OCI-LY3 (cell line): ENCODE data around the gene ERF.

Experiments used
- H2AFZ ChIP-seq: fragments of 200-600, 300-600 bp; shearing (Covaris generic); 2 replicates; pipeline ENCODE4 v1.6.0; 2014; ENCODE audit warnings: antibody characterized with exemption, low read depth, low read length
- H3K27ac ChIP-seq: fragments of 200-600, 300-600 bp; sonication (generic); 2 replicates; pipeline ENCODE4 v1.5.1; 2014; ENCODE audit warnings: mild to moderate bottlenecking, low read length, moderate library complexity, mixed read lengths
- H3K27me3 ChIP-seq: fragments of 200-600, 300-600 bp; sonication (generic); 2 replicates; pipeline ENCODE4 v1.6.1; 2014; ENCODE audit warnings: low read depth, low read length, mixed read lengths
- H3K36me3 ChIP-seq: fragments of 200-600, 300-600 bp; sonication (generic); replicated peaks from 2 replicates; pipeline ENCODE3; 2014; ENCODE audit warnings: low read depth, low read length, mixed read lengths
- H3K4me1 ChIP-seq: fragments of 300-600, 200-600 bp; sonication (generic); 2 replicates; pipeline ENCODE4 v1.6.1; 2014; ENCODE audit warnings: low read length, mixed read lengths
- H3K4me2 ChIP-seq: fragments of 200-600, 300-600 bp; sonication (generic); 2 replicates; pipeline ENCODE4 v1.6.1; 2014; ENCODE audit warnings: low read length, mixed read lengths
- H3K4me3 ChIP-seq: fragments of 300-600, 200-600 bp; sonication (generic); 2 replicates; pipeline ENCODE4 v1.5.1; 2014; ENCODE audit warnings: antibody characterized with exemption, mild to moderate bottlenecking, low read length, moderate library complexity
- H3K79me2 ChIP-seq: fragments of 300-600, 200-600 bp; shearing (Covaris generic); 2 replicates; pipeline ENCODE4 v1.6.1; 2014; ENCODE audit warnings: mild to moderate bottlenecking, low read length, mixed read lengths
- H3K9ac ChIP-seq: fragments of 300-600, 200-600 bp; shearing (Covaris generic); 2 replicates; pipeline ENCODE4 v1.6.0; 2014; ENCODE audit warnings: mild to moderate bottlenecking, low read length, moderate library complexity
- H3K9me3 ChIP-seq: fragments of 200-600, 300-600 bp; shearing (Covaris generic); 2 replicates; pipeline ENCODE4 v1.6.1; 2014; ENCODE audit warnings: low read length, mixed read lengths; ENCODE audit not compliant: insufficient read depth
- H4K20me1 ChIP-seq: fragments of 200-600, 300-600 bp; sonication (generic); 2 replicates; pipeline ENCODE4 v1.6.1; 2016; ENCODE audit warnings: low read length, mixed read lengths; ENCODE audit not compliant: insufficient read depth
- EZH2phosphoT487 ChIP-seq: fragments of 200-600 bp; shearing (Covaris generic); IDR thresholded peaks from 2 replicates; pipeline ENCODE4 v1.6.1; 2018; ENCODE audit warnings: antibody characterized with exemption, mixed run types, low read depth
- TF ChIP-seq, protein P1 (sequence below): fragments of 200-600, 300-600 bp; sonication (generic); IDR thresholded peaks from 2 replicates; pipeline ENCODE4 v1.5.1; 2014; ENCODE audit warnings: antibody characterized with exemption, low read length, low read depth

ERF gene

DNA sequence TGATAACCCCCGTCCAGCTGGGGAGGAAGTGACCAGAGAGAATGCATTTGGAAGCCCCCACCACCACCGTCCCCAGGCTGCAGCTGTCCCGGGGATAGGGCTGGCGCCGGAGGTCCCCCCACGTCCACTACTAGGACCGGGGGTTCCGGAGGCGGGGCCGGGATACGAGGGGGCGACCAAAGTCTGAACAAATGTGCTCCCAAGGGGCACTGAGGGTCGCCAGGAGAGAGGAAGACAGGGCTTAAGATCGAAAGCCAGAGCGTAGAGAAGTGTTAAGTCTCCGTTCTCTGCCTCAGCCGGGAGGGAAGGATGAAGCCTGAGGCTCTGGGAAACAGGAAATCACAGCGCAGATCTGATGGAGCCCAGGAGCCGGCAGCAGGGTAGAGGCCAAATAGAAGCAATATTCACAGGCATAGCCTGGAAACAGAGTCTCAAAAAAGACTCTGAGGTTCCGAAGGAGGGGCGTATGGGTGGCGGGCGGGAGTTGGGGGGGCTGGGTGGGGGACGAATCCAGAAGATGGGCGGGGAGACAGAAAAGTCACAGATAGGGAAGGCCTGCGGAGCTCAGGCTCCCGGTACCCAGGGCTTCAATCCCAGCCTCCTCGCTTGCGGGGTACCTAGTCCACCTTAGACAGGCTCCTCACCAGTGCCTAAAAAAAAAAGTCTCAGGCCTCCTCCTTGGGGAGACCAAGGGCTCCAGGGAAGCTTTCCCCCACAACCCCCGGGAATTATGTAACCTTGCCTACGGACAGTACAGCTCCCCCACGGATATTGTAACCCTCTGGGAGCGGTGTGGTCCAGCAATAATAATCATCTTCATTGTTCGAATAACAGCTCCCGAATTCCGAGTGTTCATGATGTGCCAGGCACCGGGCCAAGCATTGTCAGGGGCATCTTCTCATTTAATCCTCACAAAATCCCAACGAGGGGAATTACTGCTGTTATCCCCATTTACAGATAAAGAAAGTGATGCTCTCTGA, 1.1 kb upstream of the ERF start:
- Histone ChIP-seq H3K9ac (peak overlapping the region; percentile 75), H3K79me2 (peaks cover 35% of the 10 kb centered on the region), H3K4me1 (peaks cover 17% of the 10 kb centered on the region), H3K4me2 (peak overlapping the region; percentile 96), H3K27ac (no peak overlapping the region), H3K9me3 (no peaks in the 10 kb centered on the region), H3K27me3 (peaks cover 11% of the 10 kb centered on the region; the same call in 1 of the 2 replicates), H3K36me3 (peaks cover 2% of the 10 kb centered on the region), H3K4me3 (peak overlapping the region; percentile 93), H2AFZ (peak overlapping the region; percentile 63), H4K20me1 (peaks cover 15% of the 10 kb centered on the region; the same call in 1 of the 2 replicates)
- TF ChIP-seq, protein P1, sequence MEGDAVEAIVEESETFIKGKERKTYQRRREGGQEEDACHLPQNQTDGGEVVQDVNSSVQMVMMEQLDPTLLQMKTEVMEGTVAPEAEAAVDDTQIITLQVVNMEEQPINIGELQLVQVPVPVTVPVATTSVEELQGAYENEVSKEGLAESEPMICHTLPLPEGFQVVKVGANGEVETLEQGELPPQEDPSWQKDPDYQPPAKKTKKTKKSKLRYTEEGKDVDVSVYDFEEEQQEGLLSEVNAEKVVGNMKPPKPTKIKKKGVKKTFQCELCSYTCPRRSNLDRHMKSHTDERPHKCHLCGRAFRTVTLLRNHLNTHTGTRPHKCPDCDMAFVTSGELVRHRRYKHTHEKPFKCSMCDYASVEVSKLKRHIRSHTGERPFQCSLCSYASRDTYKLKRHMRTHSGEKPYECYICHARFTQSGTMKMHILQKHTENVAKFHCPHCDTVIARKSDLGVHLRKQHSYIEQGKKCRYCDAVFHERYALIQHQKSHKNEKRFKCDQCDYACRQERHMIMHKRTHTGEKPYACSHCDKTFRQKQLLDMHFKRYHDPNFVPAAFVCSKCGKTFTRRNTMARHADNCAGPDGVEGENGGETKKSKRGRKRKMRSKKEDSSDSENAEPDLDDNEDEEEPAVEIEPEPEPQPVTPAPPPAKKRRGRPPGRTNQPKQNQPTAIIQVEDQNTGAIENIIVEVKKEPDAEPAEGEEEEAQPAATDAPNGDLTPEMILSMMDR = no peak
- no peak for TF ChIP-seq EZH2phosphoT487

DNA sequence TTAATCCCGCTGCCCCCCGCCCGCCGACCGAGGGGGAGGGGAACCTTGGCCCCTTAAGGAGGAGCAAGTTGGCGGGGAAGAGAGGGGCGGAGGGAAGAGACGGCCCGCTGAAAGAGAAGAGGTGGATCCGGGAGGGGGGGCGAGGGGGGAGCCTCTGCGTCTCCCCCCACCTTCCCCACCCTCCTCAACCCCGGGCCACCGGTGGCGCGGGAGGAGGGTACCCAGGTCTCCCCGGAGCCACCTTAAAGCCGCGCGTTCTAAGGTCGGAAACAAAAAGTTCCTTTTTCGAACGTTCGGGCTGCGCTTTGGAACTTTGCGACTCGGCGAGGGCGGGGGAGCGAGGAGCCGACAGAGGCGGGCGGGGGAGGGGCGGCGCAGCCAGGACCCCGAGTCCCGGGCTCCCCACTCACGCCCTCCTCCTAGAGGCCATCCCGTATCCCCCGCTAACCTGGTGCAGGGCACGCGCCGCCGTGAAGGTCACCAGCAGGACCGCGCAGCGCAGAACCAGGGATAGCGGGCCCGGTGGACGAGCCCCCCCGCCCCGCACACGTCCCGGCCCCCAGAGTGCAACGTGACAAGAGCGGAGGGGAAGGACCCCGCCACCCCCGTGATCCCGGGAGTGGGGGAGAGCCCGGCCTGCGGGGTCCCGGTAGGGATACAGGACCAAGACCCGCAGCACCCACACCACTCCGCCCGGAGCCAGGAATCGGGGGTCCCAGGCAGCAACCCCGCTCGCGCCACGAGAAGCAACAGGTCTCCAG, 659 bp downstream of the ERF start:
- peak overlapping the region; percentile 83 for H3K27ac ChIP-seq
- TF ChIP-seq EZH2phosphoT487 = no peak
- H3K9me3 ChIP-seq = no peaks in the 10 kb centered on the region
- peaks cover 31% of the 10 kb centered on the region for H4K20me1 ChIP-seq
- peaks cover 17% of the 10 kb centered on the region for H3K4me1 ChIP-seq
- H3K4me2 ChIP-seq = peak overlapping the region; percentile 60
- no peak overlapping the region for H2AFZ ChIP-seq
- H3K9ac ChIP-seq = peak overlapping the region; percentile 96
- peaks cover 5% of the 10 kb centered on the region for H3K36me3 ChIP-seq
- H3K27me3 ChIP-seq = peaks cover 11% of the 10 kb centered on the region; the same call in 1 of the 2 replicates
- H3K4me3 ChIP-seq = peak overlapping the region; percentile 93
- peaks cover 53% of the 10 kb centered on the region for H3K79me2 ChIP-seq

DNA sequence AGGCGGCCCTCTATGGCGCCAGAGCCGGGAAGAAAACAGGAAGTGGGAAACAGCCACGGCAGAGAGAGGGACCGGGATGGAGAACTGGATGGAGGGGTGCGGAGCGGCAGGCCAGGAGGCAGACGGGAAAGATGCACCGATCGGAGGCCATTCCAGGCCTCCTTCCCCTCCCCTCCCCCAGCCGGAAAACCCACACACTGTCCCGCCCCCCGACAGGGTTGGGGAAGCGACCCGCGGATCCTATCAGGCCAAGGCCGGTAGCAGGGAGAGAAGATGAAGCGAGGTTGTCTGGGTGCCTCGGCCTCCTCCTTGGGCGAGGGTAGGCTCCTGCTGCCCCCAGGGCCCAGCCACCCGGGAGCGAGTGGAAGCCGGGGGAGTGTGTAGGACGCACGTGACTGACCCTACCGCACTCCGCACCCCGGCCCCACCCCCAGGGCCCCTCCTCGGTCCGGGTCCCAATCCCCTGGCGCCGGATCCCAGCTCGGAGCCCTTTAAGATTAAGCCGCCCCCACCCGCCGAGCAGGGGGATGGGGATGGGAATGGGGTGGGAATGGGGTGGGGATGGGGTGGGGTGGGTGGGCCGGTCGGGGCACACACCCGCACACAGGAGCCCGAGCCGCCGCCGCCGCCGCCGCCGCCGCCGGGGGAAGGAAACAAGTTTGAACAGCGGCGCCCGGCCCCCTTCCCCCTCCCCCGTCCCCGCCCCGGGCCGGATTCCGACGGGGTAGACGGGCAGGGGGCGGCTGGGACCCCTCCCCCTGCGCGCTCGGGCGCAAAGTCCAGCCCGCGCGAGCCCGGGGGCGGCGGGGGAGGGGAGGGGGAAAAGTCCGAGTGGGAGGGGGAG, 1.5 kb downstream of the ERF start:
- no peak overlapping the region for H2AFZ ChIP-seq
- peaks cover 17% of the 10 kb centered on the region for H3K4me1 ChIP-seq
- peaks cover 7% of the 10 kb centered on the region for H3K36me3 ChIP-seq
- H3K27ac ChIP-seq = peak overlapping the region; percentile 83
- peak overlapping the region; percentile 93 for H3K4me3 ChIP-seq
- H3K79me2 ChIP-seq = peaks cover 55% of the 10 kb centered on the region
- no peaks in the 10 kb centered on the region for H3K9me3 ChIP-seq
- peaks cover 31% of the 10 kb centered on the region for H4K20me1 ChIP-seq
- peaks cover 11% of the 10 kb centered on the region; the same call in 1 of the 2 replicates for H3K27me3 ChIP-seq
- peak overlapping the region; percentile 97 for H3K4me2 ChIP-seq
- H3K9ac ChIP-seq = peak overlapping the region; percentile 96
- TF ChIP-seq, protein P1 = no peak
- no peak for TF ChIP-seq EZH2phosphoT487
